HEK293 (cell line): ENCODE results near the gene MECP2.

Experiments
- ZBTB21 ChIP-seq: fragments of 450-650 bp; formaldehyde crosslinking; IDR thresholded peaks from 2 replicates; pipeline ENCODE4 v1.5.1; 2017; ENCODE audit warnings: missing biosample characterization, missing genetic modification characterization
- ZNF114 ChIP-seq: fragments of 450-650 bp; formaldehyde crosslinking; IDR thresholded peaks from 2 replicates; pipeline ENCODE4 v1.5.0; 2017; ENCODE audit warnings: missing biosample characterization, missing genetic modification characterization
- ZNF184 ChIP-seq: fragments of 450-650 bp; IDR thresholded peaks from 2 replicates; pipeline ENCODE4 v1.5.1; 2018; ENCODE audit warnings: missing biosample characterization, mild to moderate bottlenecking, missing genetic modification characterization
- ZNF658 ChIP-seq: fragments of 450-650 bp; formaldehyde crosslinking; IDR thresholded peaks from 2 replicates; pipeline ENCODE4; 2016; ENCODE audit warnings: missing biosample characterization, missing genetic modification characterization
- TF ChIP-seq, protein P1 (sequence below): fragments of 450-650 bp; formaldehyde crosslinking; IDR thresholded peaks from 2 replicates; pipeline ENCODE4 v1.5.1; 2016; ENCODE audit warnings: missing biosample characterization, missing genetic modification characterization

GRCh38 chrX:154046031-154046781 is 51.3 kb downstream of the MECP2 start:
- TF ChIP-seq, protein P1, sequence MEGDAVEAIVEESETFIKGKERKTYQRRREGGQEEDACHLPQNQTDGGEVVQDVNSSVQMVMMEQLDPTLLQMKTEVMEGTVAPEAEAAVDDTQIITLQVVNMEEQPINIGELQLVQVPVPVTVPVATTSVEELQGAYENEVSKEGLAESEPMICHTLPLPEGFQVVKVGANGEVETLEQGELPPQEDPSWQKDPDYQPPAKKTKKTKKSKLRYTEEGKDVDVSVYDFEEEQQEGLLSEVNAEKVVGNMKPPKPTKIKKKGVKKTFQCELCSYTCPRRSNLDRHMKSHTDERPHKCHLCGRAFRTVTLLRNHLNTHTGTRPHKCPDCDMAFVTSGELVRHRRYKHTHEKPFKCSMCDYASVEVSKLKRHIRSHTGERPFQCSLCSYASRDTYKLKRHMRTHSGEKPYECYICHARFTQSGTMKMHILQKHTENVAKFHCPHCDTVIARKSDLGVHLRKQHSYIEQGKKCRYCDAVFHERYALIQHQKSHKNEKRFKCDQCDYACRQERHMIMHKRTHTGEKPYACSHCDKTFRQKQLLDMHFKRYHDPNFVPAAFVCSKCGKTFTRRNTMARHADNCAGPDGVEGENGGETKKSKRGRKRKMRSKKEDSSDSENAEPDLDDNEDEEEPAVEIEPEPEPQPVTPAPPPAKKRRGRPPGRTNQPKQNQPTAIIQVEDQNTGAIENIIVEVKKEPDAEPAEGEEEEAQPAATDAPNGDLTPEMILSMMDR (tag by site-specific recombination): 0 out of 2 replicates have a peak, but pooled peaks have one; percentile 15
- no peak for TF ChIP-seq ZNF184 (tag by site-specific recombination)
- no peak for TF ChIP-seq ZBTB21 (tag by site-specific recombination)
- no peak for TF ChIP-seq ZNF658 (tag by site-specific recombination)
- no peak for TF ChIP-seq ZNF114 (tag by site-specific recombination)
